Measurements from ENCODE around the gene KAZN.

The KAZN gene

GRCh38 chr1:15088281-15088971 is 489.9 kb downstream of the KAZN start:
- DNase-seq, result no peak

GRCh38 chr1:15089258-15089992 is 490.9 kb downstream of the KAZN start:
- H3K4me1 ChIP-seq (ENCODE audit: low read length), result peaks cover 10% of the 10 kb centered on the region
- 0 out of 2 replicates have a peak overlapping the region, but pooled peaks have one; percentile 15 for H2AFZ ChIP-seq (ENCODE audit: low read length)
- no peaks in the 10 kb centered on the region for H3K9me2 ChIP-seq (replicated peaks; ENCODE audit: insufficient read depth, low read length)
- no peaks in the 10 kb centered on the region for H3K9me3 ChIP-seq (replicated peaks; ENCODE audit: insufficient read depth, low read length)
- H3K4me2 ChIP-seq (ENCODE audit: low read depth, low read length), result no peak overlapping the region
- H3K36me3 ChIP-seq (replicated peaks; ENCODE audit: insufficient read depth, low read length), result no peaks in the 10 kb centered on the region
- no peaks in the 10 kb centered on the region for H3F3A ChIP-seq (ENCODE audit: insufficient read depth, low read length)
- no peak overlapping the region for H3K4me3 ChIP-seq (ENCODE audit: low read length)
- no peak for DNase-seq
- H3K27ac ChIP-seq (ENCODE audit: low read length), result no peak overlapping the region
- TF ChIP-seq EZH2phosphoT487 (IDR thresholded peaks at IDR 0.05; ENCODE audit: low read length) (no peak), EZH2 (optimal IDR thresholded peaks at IDR 0.05; ENCODE audit: low read depth, low read length) (no peak), CTCF (IDR thresholded peaks at IDR 0.05; ENCODE audit: low read length) (no peak)
- H3K27me3 ChIP-seq (replicated peaks; ENCODE audit: insufficient read depth, low read length), result no peaks in the 10 kb centered on the region
- H3K9ac ChIP-seq (ENCODE audit: low read length), result no peak overlapping the region
- H3K79me2 ChIP-seq (ENCODE audit: low read length), result no peaks in the 10 kb centered on the region
- no peaks in the 10 kb centered on the region for H4K20me1 ChIP-seq (ENCODE audit: insufficient read depth, low read length)

More at GRCh38 chr1:15088281-15088971, 489.9 kb downstream of the KAZN start:
- no peaks in the 10 kb centered on the region for H3K27me3 ChIP-seq (replicated peaks; ENCODE audit: insufficient read depth, low read length)
- H3K9me3 ChIP-seq (replicated peaks; ENCODE audit: insufficient read depth, low read length), result no peaks in the 10 kb centered on the region
- TF ChIP-seq EZH2 (optimal IDR thresholded peaks at IDR 0.05; ENCODE audit: low read depth, low read length) (no peak), EZH2phosphoT487 (IDR thresholded peaks at IDR 0.05; ENCODE audit: low read length) (no peak), CTCF (IDR thresholded peaks at IDR 0.05; ENCODE audit: low read length) (no peak)
- H3K36me3 ChIP-seq (replicated peaks; ENCODE audit: insufficient read depth, low read length), result no peaks in the 10 kb centered on the region
- H3K4me3 ChIP-seq (ENCODE audit: low read length), result no peak overlapping the region
- no peak overlapping the region for H2AFZ ChIP-seq (ENCODE audit: low read length)
- no peaks in the 10 kb centered on the region for H4K20me1 ChIP-seq (ENCODE audit: insufficient read depth, low read length)
- H3K9ac ChIP-seq (ENCODE audit: low read length), result no peak overlapping the region
- H3F3A ChIP-seq (ENCODE audit: insufficient read depth, low read length), result no peaks in the 10 kb centered on the region
- no peaks in the 10 kb centered on the region for H3K9me2 ChIP-seq (replicated peaks; ENCODE audit: insufficient read depth, low read length)
- H3K4me2 ChIP-seq (ENCODE audit: low read depth, low read length), result no peak overlapping the region
- no peak overlapping the region for H3K27ac ChIP-seq (ENCODE audit: low read length)
- no peaks in the 10 kb centered on the region for H3K79me2 ChIP-seq (ENCODE audit: low read length)
- peaks cover 10% of the 10 kb centered on the region for H3K4me1 ChIP-seq (ENCODE audit: low read length)

GRCh38 chr1:15090373-15090772 is 491.9 kb downstream of the KAZN start:
- Histone ChIP-seq H4K20me1 (ENCODE audit: insufficient read depth, low read length) (no peaks in the 10 kb centered on the region), H3F3A (ENCODE audit: insufficient read depth, low read length) (no peaks in the 10 kb centered on the region), H3K79me2 (ENCODE audit: low read length) (no peaks in the 10 kb centered on the region), H3K9me2 (replicated peaks; ENCODE audit: insufficient read depth, low read length) (no peaks in the 10 kb centered on the region), H3K27me3 (replicated peaks; ENCODE audit: insufficient read depth, low read length) (no peaks in the 10 kb centered on the region), H3K9ac (ENCODE audit: low read length) (no peak overlapping the region), H3K27ac (ENCODE audit: low read length) (no peak overlapping the region), H2AFZ (ENCODE audit: low read length) (peak overlapping the region; percentile 68), H3K9me3 (replicated peaks; ENCODE audit: insufficient read depth, low read length) (no peaks in the 10 kb centered on the region), H3K4me3 (ENCODE audit: low read length) (no peak overlapping the region), H3K36me3 (replicated peaks; ENCODE audit: insufficient read depth, low read length) (no peaks in the 10 kb centered on the region), H3K4me2 (ENCODE audit: low read depth, low read length) (peak overlapping the region; percentile 45), H3K4me1 (ENCODE audit: low read length) (peaks cover 10% of the 10 kb centered on the region)
- peak; percentile 82 for DNase-seq
- no peak for TF ChIP-seq EZH2phosphoT487 (IDR thresholded peaks at IDR 0.05; ENCODE audit: low read length)
- TF ChIP-seq CTCF (IDR thresholded peaks at IDR 0.05; ENCODE audit: low read length), result no peak
- TF ChIP-seq EZH2 (optimal IDR thresholded peaks at IDR 0.05; ENCODE audit: low read depth, low read length), result no peak

All from MM.1S (cell line).